Measurements from ENCODE around the gene ALG14. TPM values are rescaled to one million over a fixed set of nuclear protein-coding genes. Genes with fewer than 3 reads are reported as not detected.
"Not testable (repeated sequence)": the region's sequence is repeated elsewhere in the genome, so short reads cannot be mapped to it uniquely, and the experiment has no call there.

ALG14 gene
- total RNA-seq, 4 donors from 2014 or later = 0.62 to 1.2 (median 0.79) TPM

DNA sequence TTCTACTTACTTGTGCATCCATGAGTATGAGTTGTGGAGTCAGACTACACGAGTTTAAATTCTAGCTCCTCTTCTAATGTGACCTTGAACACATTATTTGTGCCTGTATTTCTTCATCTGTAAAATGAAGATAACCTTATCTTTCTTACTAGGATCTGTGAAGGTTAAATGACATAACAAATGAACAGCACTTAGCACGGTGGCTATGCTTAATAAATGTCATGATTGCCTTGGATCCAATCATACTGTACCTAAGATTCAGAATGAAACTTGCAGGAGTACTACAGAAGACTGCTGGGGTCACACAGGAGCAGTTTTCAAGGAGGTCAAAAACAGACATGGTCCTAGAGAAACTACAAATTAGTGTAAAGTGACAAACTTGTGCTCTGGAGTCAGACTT is 22.2 kb upstream of the ALG14 start:
- no peaks in the 10 kb centered on the region for H3K27me3 ChIP-seq
- no peak overlapping the region for H3K27ac ChIP-seq
- H3K4me3 ChIP-seq = no peak overlapping the region
- H3K9me3 ChIP-seq = peaks cover 0 to 3% (median 0%) of the 10 kb centered on the region in 3 donors
- TF ChIP-seq POLR2A (IDR thresholded peaks at IDR 0.05) (no peak), POLR2AphosphoS5 (IDR thresholded peaks at IDR 0.05) (no peak), EP300 (IDR thresholded peaks at IDR 0.05) (no peak)
- TF ChIP-seq, protein P1, sequence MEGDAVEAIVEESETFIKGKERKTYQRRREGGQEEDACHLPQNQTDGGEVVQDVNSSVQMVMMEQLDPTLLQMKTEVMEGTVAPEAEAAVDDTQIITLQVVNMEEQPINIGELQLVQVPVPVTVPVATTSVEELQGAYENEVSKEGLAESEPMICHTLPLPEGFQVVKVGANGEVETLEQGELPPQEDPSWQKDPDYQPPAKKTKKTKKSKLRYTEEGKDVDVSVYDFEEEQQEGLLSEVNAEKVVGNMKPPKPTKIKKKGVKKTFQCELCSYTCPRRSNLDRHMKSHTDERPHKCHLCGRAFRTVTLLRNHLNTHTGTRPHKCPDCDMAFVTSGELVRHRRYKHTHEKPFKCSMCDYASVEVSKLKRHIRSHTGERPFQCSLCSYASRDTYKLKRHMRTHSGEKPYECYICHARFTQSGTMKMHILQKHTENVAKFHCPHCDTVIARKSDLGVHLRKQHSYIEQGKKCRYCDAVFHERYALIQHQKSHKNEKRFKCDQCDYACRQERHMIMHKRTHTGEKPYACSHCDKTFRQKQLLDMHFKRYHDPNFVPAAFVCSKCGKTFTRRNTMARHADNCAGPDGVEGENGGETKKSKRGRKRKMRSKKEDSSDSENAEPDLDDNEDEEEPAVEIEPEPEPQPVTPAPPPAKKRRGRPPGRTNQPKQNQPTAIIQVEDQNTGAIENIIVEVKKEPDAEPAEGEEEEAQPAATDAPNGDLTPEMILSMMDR (IDR thresholded peaks at IDR 0.05) = no peak
- WGBS, 2 donors (ENCODE audit: low coverage in 1 of 2) = 39 to 59% methylated on average over 2 of the region's 2 CpGs
- no peak for ATAC-seq
- H3K4me1 ChIP-seq = no peaks in the 10 kb centered on the region
- H3K36me3 ChIP-seq = no peaks in the 10 kb centered on the region

DNA sequence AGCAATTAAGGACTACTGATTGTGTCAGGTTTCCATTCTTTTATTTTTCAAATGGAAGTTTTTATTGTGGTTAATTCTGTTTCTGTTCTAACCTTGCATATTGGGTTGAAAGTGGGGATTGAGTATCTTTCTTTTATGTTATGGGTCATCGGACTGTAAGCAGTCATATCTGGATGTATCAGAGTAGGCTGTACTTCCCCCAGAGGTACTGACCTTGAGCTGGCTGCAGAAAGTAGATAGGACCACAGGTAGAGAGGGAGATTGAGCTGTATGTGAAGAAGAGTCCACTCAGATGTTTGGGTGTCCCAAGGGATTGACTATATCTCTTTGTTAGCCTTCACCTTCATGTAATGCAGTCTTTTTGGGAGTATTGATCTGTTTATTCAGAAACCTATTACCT is 20.5 kb upstream of the ALG14 start:
- no peaks in the 10 kb centered on the region for H3K27me3 ChIP-seq
- TF ChIP-seq, protein P1 (IDR thresholded peaks at IDR 0.05) = no peak
- TF ChIP-seq POLR2AphosphoS5 (IDR thresholded peaks at IDR 0.05) = no peak
- TF ChIP-seq EP300 (IDR thresholded peaks at IDR 0.05) = no peak
- no peak for TF ChIP-seq POLR2A (IDR thresholded peaks at IDR 0.05)
- no peaks in the 10 kb centered on the region for H3K36me3 ChIP-seq
- no peak overlapping the region for H3K4me3 ChIP-seq
- ATAC-seq = no peak
- H3K27ac ChIP-seq = no peak overlapping the region
- H3K9me3 ChIP-seq = peaks cover 0 to 4% (median 0%) of the 10 kb centered on the region in 3 donors
- H3K4me1 ChIP-seq = no peaks in the 10 kb centered on the region
- WGBS, 2 donors (ENCODE audit: low coverage in 1 of 2) = 100% methylated on average over 1 of the region's 1 CpG; no CpG with 5 or more reads in 1 of the 2 donors

DNA sequence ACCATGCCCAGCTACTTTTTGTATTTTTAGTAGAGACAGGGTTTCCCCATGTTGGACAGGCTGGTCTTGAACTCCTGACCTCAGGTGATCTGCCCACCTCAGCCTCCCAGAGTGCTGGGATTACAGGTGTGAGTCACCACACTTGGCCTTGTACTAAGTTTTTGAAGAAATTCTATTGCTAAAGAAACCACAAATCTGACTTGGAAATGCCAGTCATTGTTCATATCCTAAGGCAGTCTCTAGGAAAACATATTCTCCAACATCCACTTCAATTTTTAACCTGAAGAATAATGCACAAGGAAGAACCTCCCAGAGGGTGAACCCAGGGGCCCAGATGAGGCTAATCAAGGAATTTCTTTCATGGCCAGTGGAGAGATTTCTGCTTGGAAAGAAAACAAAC is 20.1 kb upstream of the ALG14 start:
- not testable (repeated sequence) for H3K36me3 ChIP-seq, H3K9me3 ChIP-seq, H3K4me3 ChIP-seq, H3K27me3 ChIP-seq, H3K27ac ChIP-seq, ATAC-seq, H3K4me1 ChIP-seq

DNA sequence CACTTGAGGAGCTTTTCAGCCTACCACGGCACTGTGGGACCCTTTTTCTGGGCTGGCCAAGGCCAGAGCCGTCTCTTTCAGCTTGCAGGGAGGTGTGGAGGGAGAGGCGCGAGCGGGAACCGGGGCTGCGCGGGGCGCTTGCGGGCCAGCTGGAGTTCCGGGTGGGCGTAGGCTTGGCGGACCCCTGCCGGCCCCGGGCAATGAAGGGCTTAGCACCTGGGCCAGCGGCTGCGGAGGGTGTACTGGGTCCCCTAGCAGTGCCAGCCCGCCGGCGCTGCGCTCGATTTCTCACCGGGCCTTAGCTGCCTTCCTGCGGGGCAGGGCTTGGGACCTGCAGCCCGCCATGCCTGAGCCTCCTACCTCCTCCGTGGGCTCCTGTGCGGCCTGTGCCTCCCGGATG is 18.5 kb upstream of the ALG14 start:
- not testable (repeated sequence) for H3K27me3 ChIP-seq, ATAC-seq, H3K36me3 ChIP-seq, H3K27ac ChIP-seq, H3K4me3 ChIP-seq, H3K9me3 ChIP-seq
- peaks cover 2 to 17% (median 8%) of the 10 kb centered on the region in 3 donors for H3K4me1 ChIP-seq
- 91% methylated on average over 6 of the region's 28 CpGs; no CpG with 5 or more reads in 1 of the 2 donors for WGBS, 2 donors (ENCODE audit: low coverage in 1 of 2)

DNA sequence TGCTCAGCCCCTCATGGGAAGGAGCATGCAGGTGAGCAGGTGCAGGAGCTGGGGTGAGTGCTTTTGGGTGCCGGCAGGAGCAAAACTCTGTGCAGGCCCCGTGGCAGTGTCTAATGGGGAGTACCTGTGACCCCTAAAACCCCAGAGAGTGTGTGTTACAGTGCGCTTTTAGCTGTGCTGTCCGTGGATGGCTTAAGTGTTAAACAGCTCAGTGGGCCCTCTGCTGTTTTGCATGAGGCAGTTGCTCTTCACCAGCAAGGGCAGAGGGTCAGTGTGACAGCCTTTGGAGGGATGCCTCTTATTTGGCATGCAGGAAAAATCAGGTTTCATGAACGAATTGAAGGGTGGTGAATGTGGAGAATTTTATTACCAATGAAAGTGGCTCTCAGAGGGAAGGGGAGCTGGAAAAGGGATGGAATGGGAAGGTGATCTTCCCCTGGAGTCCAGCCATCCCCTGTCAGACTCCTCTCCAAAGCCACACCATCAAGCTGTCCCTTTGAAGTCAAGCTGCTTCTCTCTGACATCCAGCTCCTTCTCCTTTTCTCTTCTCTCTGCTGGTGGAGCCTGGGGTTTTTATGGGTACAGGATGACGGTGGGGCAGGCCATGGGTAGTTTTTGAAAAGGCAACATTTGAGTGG is 17.0 kb upstream of the ALG14 start:
- Histone ChIP-seq H3K27ac (no peak overlapping the region), H3K36me3 (no peaks in the 10 kb centered on the region), H3K27me3 (no peaks in the 10 kb centered on the region), H3K4me3 (no peak overlapping the region), H3K4me1 (peaks cover 2 to 18% (median 8%) of the 10 kb centered on the region in 3 donors), H3K9me3 (peaks cover 0 to 4% (median 0%) of the 10 kb centered on the region in 3 donors)
- TF ChIP-seq POLR2A (IDR thresholded peaks at IDR 0.05) (no peak), POLR2AphosphoS5 (IDR thresholded peaks at IDR 0.05) (no peak)
- TF ChIP-seq, protein P1 (IDR thresholded peaks at IDR 0.05) = no peak
- ATAC-seq = no peak
- WGBS, 2 donors (ENCODE audit: low coverage in 1 of 2) = 82 to 95% methylated on average over 3 to 5 of the region's 6 CpGs

DNA sequence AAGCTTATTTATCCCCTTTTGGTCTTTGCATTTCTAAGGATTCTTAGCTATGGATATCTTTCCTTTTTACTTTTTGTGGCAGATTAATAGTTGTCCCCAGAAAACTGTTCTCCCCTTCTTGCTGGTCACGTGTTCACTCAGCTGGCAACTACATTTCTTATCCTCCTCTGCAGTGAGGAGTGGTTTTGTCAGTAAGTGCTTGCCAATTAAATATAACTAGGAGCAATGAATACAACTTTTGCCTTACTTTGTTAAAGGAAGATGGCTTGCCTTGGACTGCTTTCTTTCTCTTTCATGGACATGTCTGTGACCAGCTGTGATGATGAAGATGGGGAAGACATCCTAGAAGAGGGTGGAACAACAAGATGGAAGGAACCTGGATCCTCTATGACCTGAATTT is 15.6 kb upstream of the ALG14 start:
- TF ChIP-seq POLR2A (IDR thresholded peaks at IDR 0.05) = no peak
- TF ChIP-seq, protein P1 (IDR thresholded peaks at IDR 0.05) = no peak
- no peak for TF ChIP-seq POLR2AphosphoS5 (IDR thresholded peaks at IDR 0.05)
- no peak for TF ChIP-seq EP300 (IDR thresholded peaks at IDR 0.05)
- H3K27ac ChIP-seq = no peak overlapping the region
- H3K4me1 ChIP-seq = peaks cover 2 to 18% (median 8%) of the 10 kb centered on the region in 3 donors
- ATAC-seq = no peak
- no peaks in the 10 kb centered on the region for H3K36me3 ChIP-seq
- H3K27me3 ChIP-seq = no peaks in the 10 kb centered on the region
- H3K9me3 ChIP-seq = peaks cover 0 to 4% (median 0%) of the 10 kb centered on the region in 3 donors
- WGBS, 2 donors (ENCODE audit: low coverage in 1 of 2) = 78 to 83% methylated on average over 1 of the region's 1 CpG
- no peak overlapping the region for H3K4me3 ChIP-seq
